Mucosa of rectum (tissue), 2 donors: ENCODE data around the gene FAM124A.

Source experiments
- H3K27ac ChIP-seq, 2 donors: one replicate each; pipeline ENCODE4 v1.7.0; 2013; ENCODE audit warnings: inconsistent platforms in 2 of 2, low read depth in 2 of 2, low read length in 2 of 2
- H3K27me3 ChIP-seq, 2 donors: one replicate each; pipeline ENCODE4 v1.7.0; 2013; ENCODE audit warnings: low read length in 2 of 2; ENCODE audit not compliant: control insufficient read depth in 2 of 2, insufficient read depth in 2 of 2
- H3K36me3 ChIP-seq, 2 donors: one replicate each; pipeline ENCODE4 v1.7.0; 2013; ENCODE audit warnings: low read length in 2 of 2; ENCODE audit not compliant: control insufficient read depth in 2 of 2, insufficient read depth in 2 of 2
- H3K4me1 ChIP-seq, 2 donors: one replicate each; pipeline ENCODE4 v1.7.0; 2013; ENCODE audit warnings: low read length in 2 of 2, mild to moderate bottlenecking in 1 of 2; ENCODE audit not compliant: control insufficient read depth in 2 of 2, insufficient read depth in 2 of 2
- H3K4me3 ChIP-seq, 2 donors: one replicate each; pipeline ENCODE4 v1.7.0; 2013; ENCODE audit warnings: low read length in 2 of 2
- H3K9ac ChIP-seq, 2 donors: one replicate each; pipeline ENCODE4 v1.7.0; 2013; ENCODE audit warnings: low read length in 2 of 2, low read depth in 1 of 2, mild to moderate bottlenecking in 1 of 2
- H3K9me3 ChIP-seq, 2 donors: one replicate each; pipeline ENCODE4 v1.7.0; 2013; ENCODE audit warnings: low read length in 2 of 2; ENCODE audit not compliant: control insufficient read depth in 2 of 2
- donor health status: healthy.
- donor health status: Normal muscosa, but diverticular disease.

FAM124A gene

GRCh38 chr13:51193387-51193786 lies 28.8 kb upstream of the FAM124A start:
- no peaks in the 10 kb centered on the region for H3K27me3 ChIP-seq
- no peaks in the 10 kb centered on the region for H3K9me3 ChIP-seq
- no peaks in the 10 kb centered on the region for H3K36me3 ChIP-seq
- H3K4me1 ChIP-seq, result no peaks in the 10 kb centered on the region
- no peak overlapping the region for H3K27ac ChIP-seq
- no peak overlapping the region for H3K4me3 ChIP-seq
- H3K9ac ChIP-seq, result no peak overlapping the region

GRCh38 chr13:51194942-51195341 lies 27.3 kb upstream of the FAM124A start:
- Histone ChIP-seq H3K27me3 (no peaks in the 10 kb centered on the region), H3K9ac (no peak overlapping the region), H3K4me1 (no peaks in the 10 kb centered on the region), H3K27ac (no peak overlapping the region), H3K36me3 (no peaks in the 10 kb centered on the region), H3K4me3 (no peak overlapping the region), H3K9me3 (no peaks in the 10 kb centered on the region)

- no peaks in the 10 kb centered on the region for H3K9me3 ChIP-seq
- H3K4me1 ChIP-seq, result no peaks in the 10 kb centered on the region
- H3K9ac ChIP-seq, result no peak overlapping the region
- no peaks in the 10 kb centered on the region for H3K36me3 ChIP-seq
- H3K4me3 ChIP-seq, result no peak overlapping the region
- no peaks in the 10 kb centered on the region for H3K27me3 ChIP-seq
- no peak overlapping the region for H3K27ac ChIP-seq
Measured at GRCh38 chr13:51201886-51202285, 20.3 kb upstream of the FAM124A start.

- Histone ChIP-seq H3K9ac (no peak overlapping the region), H3K27me3 (no peaks in the 10 kb centered on the region), H3K27ac (no peak overlapping the region), H3K4me1 (no peaks in the 10 kb centered on the region), H3K4me3 (no peak overlapping the region), H3K36me3 (no peaks in the 10 kb centered on the region), H3K9me3 (no peaks in the 10 kb centered on the region)
Measured at GRCh38 chr13:51202477-51203046, 19.6 kb upstream of the FAM124A start.

GRCh38 chr13:51206584-51206983 lies 15.6 kb upstream of the FAM124A start:
- Histone ChIP-seq H3K9me3 (no peaks in the 10 kb centered on the region), H3K27me3 (peaks cover 3 to 4% of the 10 kb centered on the region in 2 donors), H3K36me3 (no peaks in the 10 kb centered on the region), H3K9ac (no peak overlapping the region), H3K4me3 (no peak overlapping the region), H3K27ac (no peak overlapping the region), H3K4me1 (no peaks in the 10 kb centered on the region)

- Histone ChIP-seq H3K27me3 (peaks cover 3 to 4% of the 10 kb centered on the region in 2 donors), H3K4me1 (no peaks in the 10 kb centered on the region), H3K9me3 (no peaks in the 10 kb centered on the region), H3K36me3 (no peaks in the 10 kb centered on the region), H3K27ac (no peak overlapping the region), H3K4me3 (no peak overlapping the region), H3K9ac (no peak overlapping the region)
Measured at GRCh38 chr13:51207881-51208280, 14.3 kb upstream of the FAM124A start.

GRCh38 chr13:51208716-51209115 lies 13.5 kb upstream of the FAM124A start:
- Histone ChIP-seq H3K27ac (no peak overlapping the region), H3K36me3 (no peaks in the 10 kb centered on the region), H3K9me3 (no peaks in the 10 kb centered on the region), H3K4me3 (no peak overlapping the region), H3K9ac (no peak overlapping the region), H3K27me3 (peaks cover 6 to 7% of the 10 kb centered on the region in 2 donors), H3K4me1 (no peaks in the 10 kb centered on the region)

- H3K4me1 ChIP-seq, result no peaks in the 10 kb centered on the region
- no peak overlapping the region for H3K4me3 ChIP-seq
- H3K27me3 ChIP-seq, result peaks cover 7 to 12% of the 10 kb centered on the region in 2 donors
- H3K36me3 ChIP-seq, result no peaks in the 10 kb centered on the region
- no peak overlapping the region for H3K9ac ChIP-seq
- no peaks in the 10 kb centered on the region for H3K9me3 ChIP-seq
- H3K27ac ChIP-seq, result no peak overlapping the region
Measured at GRCh38 chr13:51211910-51212309, 10.3 kb upstream of the FAM124A start.

GRCh38 chr13:51212758-51213157 lies 9.4 kb upstream of the FAM124A start:
- Histone ChIP-seq H3K27me3 (peaks cover 7 to 15% of the 10 kb centered on the region in 2 donors), H3K4me3 (no peak overlapping the region), H3K4me1 (no peaks in the 10 kb centered on the region)

GRCh38 chr13:51213173-51213728 lies 8.9 kb upstream of the FAM124A start:
- Histone ChIP-seq H3K36me3 (no peaks in the 10 kb centered on the region), H3K27me3 (peaks cover 7 to 15% of the 10 kb centered on the region in 2 donors), H3K9ac (no peak overlapping the region), H3K4me1 (no peaks in the 10 kb centered on the region), H3K9me3 (no peaks in the 10 kb centered on the region), H3K4me3 (no peak overlapping the region), H3K27ac (no peak overlapping the region)

More at GRCh38 chr13:51212758-51213157, 9.4 kb upstream of the FAM124A start:
- Histone ChIP-seq H3K27ac (no peak overlapping the region), H3K36me3 (no peaks in the 10 kb centered on the region), H3K9ac (no peak overlapping the region), H3K9me3 (no peaks in the 10 kb centered on the region)
